HG03066 (cell line): ENCODE data around the gene CCDC86.

Source experiments
- ATAC-seq: cut with Tn5 transposase; IDR thresholded peaks from one replicate; pipeline ENCODE4 v1.9.1; 2021; ENCODE audit warnings: low read depth; ENCODE audit not compliant: unreplicated experiment

The CCDC86 gene

GRCh38 chr11:60852117-60852981 is 10.4 kb downstream of the CCDC86 start:
- no peak for ATAC-seq

- ATAC-seq, result no peak
These were observed 11.4 kb downstream of the CCDC86 start for GRCh38 chr11:60852982-60853950.

GRCh38 chr11:60854140-60854846 is 12.4 kb downstream of the CCDC86 start:
- ATAC-seq, result no peak

DNA sequence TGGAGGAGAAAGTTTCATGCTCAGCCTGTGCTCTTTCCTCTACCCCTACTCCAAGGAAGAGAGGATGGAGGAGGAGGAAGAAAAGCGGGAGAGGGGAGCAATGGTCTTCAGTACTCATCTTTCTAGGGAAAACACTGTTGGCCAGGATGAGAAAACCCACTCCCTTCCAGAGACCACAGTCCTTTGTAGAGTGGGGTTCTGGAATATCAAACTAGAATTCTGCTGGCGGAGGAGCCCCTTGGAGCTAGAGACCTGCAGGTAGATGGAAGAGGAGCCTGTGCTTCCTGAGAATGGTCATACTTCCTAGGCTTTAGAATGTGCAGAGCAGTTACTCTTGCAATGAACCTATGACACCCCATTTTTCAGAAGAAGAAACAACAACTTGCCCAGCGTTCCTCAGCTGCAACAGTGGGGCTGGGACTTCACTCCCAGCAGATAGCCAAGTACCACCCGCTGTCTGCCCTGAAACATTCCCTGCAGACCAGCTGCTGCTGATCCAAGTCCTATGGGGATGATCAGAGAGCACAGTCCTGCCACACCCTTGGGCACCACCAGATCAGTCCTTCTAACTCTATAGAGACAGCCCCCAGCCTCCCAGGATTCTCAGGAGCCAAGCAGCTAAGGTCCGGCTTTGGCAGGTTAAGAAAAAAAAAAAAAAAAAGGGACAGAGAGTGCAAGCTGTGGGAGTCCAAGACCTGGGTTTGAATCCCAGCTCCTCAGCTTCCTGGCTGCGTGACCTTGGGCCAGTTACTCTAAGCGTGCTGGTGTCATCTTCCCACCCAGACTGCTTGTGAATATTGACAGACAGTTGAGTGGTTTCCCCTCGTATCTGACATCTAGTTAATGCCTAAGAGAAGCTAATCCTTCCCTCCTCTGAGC is 13.2 kb downstream of the CCDC86 start:
- ATAC-seq, result no peak

- ATAC-seq, result no peak
These were observed 14.1 kb downstream of the CCDC86 start, which contains the start of gene PTGDR2 for GRCh38 chr11:60855726-60856633. Gene PTGDR2 (minus strand): TSS chr11:60855950. CDS start chr11:60853722, 2,228 bp downstream.

DNA sequence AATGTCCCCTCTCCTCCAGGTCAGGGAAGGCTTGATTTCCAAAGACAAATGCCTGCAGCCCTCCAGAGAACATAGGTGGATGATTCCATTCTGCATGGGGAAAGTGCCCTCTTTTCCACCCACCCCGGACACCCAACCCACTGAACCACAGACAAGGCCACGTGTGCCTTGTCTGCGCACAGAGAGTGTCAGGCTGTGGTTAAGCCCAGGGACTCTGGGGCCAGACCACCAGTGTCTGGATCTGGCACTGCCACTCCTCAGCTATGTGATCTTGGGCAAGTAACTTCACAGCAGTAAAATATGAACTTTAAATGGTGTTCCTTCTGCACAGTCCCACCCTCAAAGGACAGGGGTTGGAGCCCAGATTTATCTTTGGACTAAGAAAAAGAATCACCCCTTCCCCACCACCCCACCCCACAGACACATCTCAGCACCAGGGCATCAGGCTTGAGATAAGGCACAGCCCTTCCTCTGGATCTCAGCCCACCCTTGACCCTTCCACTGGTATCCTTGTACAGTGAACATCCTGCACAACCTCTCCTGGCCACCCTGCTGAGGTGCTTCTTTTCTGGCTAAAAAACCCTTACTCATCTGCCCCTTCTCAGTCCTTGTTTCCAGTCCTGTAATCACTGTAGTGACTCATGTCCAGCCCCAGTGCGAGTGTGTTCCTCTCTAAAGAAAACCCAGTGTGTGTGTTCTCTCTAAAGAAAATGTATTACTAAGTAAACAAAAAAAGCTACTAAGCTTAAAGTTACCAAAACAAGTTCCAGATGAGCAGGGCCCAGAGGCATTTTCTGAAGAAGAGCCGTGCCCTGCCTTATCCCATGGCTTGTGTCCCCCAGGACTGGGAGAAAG is 15.7 kb downstream of the CCDC86 start:
- no peak for ATAC-seq

GRCh38 chr11:60858236-60858635 is 16.3 kb downstream of the CCDC86 start:
- no peak for ATAC-seq

- ATAC-seq, result no peak
These were observed 17.0 kb downstream of the CCDC86 start for GRCh38 chr11:60858731-60859464.

DNA sequence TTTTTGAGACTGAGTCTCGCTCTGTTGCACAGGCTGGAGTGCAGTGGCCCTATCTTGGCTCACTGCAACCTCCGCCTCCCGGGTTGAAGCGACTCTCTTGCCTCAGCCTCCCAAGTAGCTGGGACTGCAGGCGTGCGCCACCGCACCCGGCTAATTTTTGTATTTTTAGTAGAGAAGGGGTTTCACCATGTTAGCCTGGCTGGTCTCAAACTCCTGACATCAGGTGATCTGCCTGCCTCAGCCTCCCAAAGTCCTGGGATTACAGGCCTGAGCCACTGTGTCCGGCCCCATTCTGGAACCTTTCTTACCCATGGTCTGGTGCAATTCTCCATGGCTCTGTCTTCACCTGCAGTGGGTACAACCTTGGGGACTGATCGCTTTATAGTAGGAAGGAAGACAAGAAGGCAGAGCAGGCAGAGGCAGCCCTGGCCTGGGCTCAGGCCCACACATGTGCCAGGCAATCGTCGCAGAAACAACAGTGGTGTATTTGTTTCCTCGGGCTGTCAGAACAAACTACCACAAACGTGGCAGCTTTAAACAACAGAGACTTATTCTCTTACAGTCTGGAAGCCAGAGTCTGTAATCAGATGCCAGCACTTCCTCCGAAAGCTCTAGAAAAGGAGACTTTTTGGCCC is 17.8 kb downstream of the CCDC86 start:
- no peak for ATAC-seq

DNA sequence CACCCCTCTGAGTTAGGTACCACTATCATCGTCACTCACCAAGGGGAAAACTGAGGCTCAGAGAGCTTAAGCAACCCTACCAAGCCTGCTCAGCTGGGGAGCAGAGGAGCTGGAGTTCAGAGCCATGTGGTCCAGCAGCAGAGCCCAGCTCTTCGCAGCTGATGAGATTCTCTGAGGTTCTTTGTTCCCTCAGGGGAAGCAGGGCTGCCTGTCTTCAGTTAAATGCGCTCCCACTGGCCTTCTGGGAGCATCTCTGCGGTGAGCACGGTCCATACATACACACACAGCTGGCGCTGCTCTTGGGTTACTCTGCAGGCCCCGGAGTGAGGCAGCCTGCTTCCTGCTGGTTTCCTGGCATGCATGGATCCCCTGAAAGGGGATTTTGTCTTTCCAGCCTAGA is 19.0 kb downstream of the CCDC86 start:
- no peak for ATAC-seq

DNA sequence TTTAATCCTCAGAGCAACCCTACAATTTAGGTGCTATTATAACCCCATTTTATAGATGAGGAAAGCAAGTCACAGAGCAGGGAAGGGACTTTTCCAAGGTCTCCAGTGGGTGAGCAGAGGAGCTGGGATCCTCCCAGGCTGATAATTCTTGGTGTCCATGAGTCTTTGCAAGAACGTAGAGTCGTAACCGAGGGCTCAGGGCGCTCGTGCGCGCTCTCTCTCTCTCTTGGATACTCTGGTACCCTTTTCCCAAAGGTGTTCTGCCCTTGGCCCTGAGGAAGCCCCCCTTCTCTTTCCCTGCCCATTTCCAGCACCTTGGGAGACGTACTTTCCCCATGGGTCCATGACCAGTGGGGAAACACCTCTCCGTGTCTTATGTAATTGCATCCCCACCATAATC is 20.3 kb downstream of the CCDC86 start:
- ATAC-seq, result no peak

GRCh38 chr11:60863550-60864521 is 21.9 kb downstream of the CCDC86 start:
- no peak for ATAC-seq

GRCh38 chr11:60864856-60865513 is 23.1 kb downstream of the CCDC86 start:
- no peak for ATAC-seq

- no peak for ATAC-seq
These were observed 25.3 kb downstream of the CCDC86 start, which contains the start of gene ZP1 for GRCh38 chr11:60866911-60867870. Gene ZP1 (plus strand): TSS chr11:60867542. CDS start chr11:60867562, 20 bp downstream.
